Peyer's patch (tissue), 4 donors: ENCODE data around the gene DOCK9. TPM values are rescaled to one million over a fixed set of nuclear protein-coding genes. Genes with fewer than 3 reads are reported as not detected.

Experiments used
- DNase-seq, 3 donors: peaks; one replicate each; pipeline ENCODE4 v3.0.0-alpha.2; 2017 to 2019
- H3K27ac ChIP-seq, 4 donors: fragments of 200-600 bp; sonication (generic); one replicate each; pipeline ENCODE4 v1.5.1; 2016 to 2019
- H3K27me3 ChIP-seq, 2 donors: fragments of 200-600 bp; sonication (generic); one replicate each; pipeline ENCODE4 v1.5.1; 2019
- H3K36me3 ChIP-seq, 3 donors: fragments of 200-600 bp; sonication (generic); one replicate each; pipeline ENCODE4 v1.5.1; 2016 to 2019
- H3K4me1 ChIP-seq, 4 donors: fragments of 200-600 bp; sonication (generic); one replicate each; pipeline ENCODE4 v1.5.1; 2016 to 2019
- H3K4me3 ChIP-seq, 4 donors: fragments of 200-600 bp; sonication (generic); 1 replicate in 3 of 4; 2 replicates in 1 of 4; pipeline ENCODE4 v1.5.1; 2016 to 2019; ENCODE audit warnings: mild to moderate bottlenecking in 1 of 4
- H3K9me3 ChIP-seq, 4 donors: fragments of 200-600 bp; sonication (generic); one replicate each; pipeline ENCODE4 v1.5.1; 2016 to 2019; ENCODE audit warnings: mild to moderate bottlenecking in 1 of 4
- POLR2A ChIP-seq, 2 donors: fragments of 450-650 bp; IDR thresholded peaks; one replicate each; pipeline ENCODE4 v1.5.1; 2017; ENCODE audit warnings: antibody characterized with exemption in 2 of 2, mild to moderate bottlenecking in 2 of 2, moderate library complexity in 2 of 2
- total RNA-seq, 4 donors: library from RNA; depleted of rRNA; stranded (reverse); fragments of >200 nt; gene quantifications; one replicate each; pipeline ENCODE4 v1.1.0, GENCODE V29; 2016
- TF ChIP-seq, protein P1 (sequence below), 6 experiments: fragments of 450-650 bp in 4 of 6; fragments of 200-600 bp in 2 of 6; sonication (generic) in 1 of 6; IDR thresholded peaks; one replicate each; pipeline ENCODE4 v1.5.1; 2017 to 2019; ENCODE audit warnings: antibody characterized with exemption in 6 of 6, mild to moderate bottlenecking in 3 of 6, moderate library complexity in 1 of 6

DOCK9 gene
- total RNA-seq, 4 donors from 2014 or later = 52.5 to 166 (median 54.2) TPM

GRCh38 chr13:98827449-98827848 lies 150.4 kb downstream of the DOCK9 start:
- no peak for TF ChIP-seq POLR2A (IDR thresholded peaks at IDR 0.05)
- TF ChIP-seq, protein P1, sequence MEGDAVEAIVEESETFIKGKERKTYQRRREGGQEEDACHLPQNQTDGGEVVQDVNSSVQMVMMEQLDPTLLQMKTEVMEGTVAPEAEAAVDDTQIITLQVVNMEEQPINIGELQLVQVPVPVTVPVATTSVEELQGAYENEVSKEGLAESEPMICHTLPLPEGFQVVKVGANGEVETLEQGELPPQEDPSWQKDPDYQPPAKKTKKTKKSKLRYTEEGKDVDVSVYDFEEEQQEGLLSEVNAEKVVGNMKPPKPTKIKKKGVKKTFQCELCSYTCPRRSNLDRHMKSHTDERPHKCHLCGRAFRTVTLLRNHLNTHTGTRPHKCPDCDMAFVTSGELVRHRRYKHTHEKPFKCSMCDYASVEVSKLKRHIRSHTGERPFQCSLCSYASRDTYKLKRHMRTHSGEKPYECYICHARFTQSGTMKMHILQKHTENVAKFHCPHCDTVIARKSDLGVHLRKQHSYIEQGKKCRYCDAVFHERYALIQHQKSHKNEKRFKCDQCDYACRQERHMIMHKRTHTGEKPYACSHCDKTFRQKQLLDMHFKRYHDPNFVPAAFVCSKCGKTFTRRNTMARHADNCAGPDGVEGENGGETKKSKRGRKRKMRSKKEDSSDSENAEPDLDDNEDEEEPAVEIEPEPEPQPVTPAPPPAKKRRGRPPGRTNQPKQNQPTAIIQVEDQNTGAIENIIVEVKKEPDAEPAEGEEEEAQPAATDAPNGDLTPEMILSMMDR (IDR thresholded peaks at IDR 0.05) = no peak
- Histone ChIP-seq H3K36me3 (peaks cover 0 to 51% (median 0%) of the 10 kb centered on the region in 3 donors), H3K27me3 (no peaks in the 10 kb centered on the region), H3K9me3 (no peaks in the 10 kb centered on the region), H3K27ac (no peak overlapping the region), H3K4me3 (no peak overlapping the region), H3K4me1 (peaks cover 0 to 12% (median 0%) of the 10 kb centered on the region in 4 donors)
- DNase-seq = no peak

DNA sequence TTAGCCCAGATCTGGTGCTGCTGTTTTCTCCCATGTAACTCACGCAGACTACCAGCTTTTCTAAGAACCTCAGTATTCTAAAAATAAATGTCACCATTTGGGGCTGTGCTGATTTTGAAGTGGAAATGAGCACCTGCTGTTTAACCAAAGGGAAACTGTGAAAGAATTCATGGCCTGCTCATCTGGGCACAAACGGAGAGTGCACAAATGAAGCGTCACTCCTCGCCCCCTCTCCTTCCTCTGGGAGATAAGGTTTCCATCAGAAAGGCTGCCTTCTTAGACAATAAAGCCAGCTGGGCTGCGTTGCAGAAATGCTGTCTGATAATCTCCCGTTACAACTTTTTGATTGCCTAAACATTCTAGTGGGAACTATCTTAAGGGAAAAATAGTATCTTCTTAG lies 151.7 kb downstream of the DOCK9 start:
- no peak overlapping the region for H3K27ac ChIP-seq
- no peak overlapping the region for H3K4me3 ChIP-seq
- no peaks in the 10 kb centered on the region for H3K9me3 ChIP-seq
- no peak for DNase-seq
- no peak for TF ChIP-seq POLR2A (IDR thresholded peaks at IDR 0.05)
- TF ChIP-seq, protein P1 (IDR thresholded peaks at IDR 0.05) = no peak
- peaks cover 0 to 43% (median 0%) of the 10 kb centered on the region in 3 donors for H3K36me3 ChIP-seq
- H3K4me1 ChIP-seq = peaks cover 0 to 21% (median 0%) of the 10 kb centered on the region in 4 donors
- no peaks in the 10 kb centered on the region for H3K27me3 ChIP-seq

DNA sequence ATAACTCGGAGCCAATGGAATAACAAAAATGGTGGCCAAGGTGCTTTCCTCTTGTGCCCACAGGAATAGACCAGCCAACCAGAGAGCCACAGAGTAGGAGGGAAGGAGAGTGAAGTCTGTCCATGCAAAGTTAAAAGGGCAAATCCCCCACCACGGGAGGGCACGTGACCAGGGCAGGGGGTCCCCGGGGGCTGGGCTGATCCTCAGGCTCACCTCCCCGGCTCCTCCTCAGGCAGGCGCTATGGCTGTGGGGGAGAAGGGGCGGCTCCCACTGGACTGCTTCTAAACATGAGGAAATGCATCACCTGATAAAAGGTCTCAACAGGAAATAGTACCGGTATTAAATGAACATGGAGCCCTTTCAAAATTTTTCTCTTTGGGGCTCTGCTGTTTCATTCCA lies 152.2 kb downstream of the DOCK9 start:
- Histone ChIP-seq H3K36me3 (peaks cover 0 to 40% (median 0%) of the 10 kb centered on the region in 3 donors), H3K27me3 (no peaks in the 10 kb centered on the region), H3K9me3 (no peaks in the 10 kb centered on the region), H3K4me3 (no peak overlapping the region), H3K4me1 (peaks cover 0 to 25% (median 0%) of the 10 kb centered on the region in 4 donors), H3K27ac (no peak overlapping the region)
- DNase-seq = no peak
- TF ChIP-seq, protein P1 (IDR thresholded peaks at IDR 0.05) = no peak

DNA sequence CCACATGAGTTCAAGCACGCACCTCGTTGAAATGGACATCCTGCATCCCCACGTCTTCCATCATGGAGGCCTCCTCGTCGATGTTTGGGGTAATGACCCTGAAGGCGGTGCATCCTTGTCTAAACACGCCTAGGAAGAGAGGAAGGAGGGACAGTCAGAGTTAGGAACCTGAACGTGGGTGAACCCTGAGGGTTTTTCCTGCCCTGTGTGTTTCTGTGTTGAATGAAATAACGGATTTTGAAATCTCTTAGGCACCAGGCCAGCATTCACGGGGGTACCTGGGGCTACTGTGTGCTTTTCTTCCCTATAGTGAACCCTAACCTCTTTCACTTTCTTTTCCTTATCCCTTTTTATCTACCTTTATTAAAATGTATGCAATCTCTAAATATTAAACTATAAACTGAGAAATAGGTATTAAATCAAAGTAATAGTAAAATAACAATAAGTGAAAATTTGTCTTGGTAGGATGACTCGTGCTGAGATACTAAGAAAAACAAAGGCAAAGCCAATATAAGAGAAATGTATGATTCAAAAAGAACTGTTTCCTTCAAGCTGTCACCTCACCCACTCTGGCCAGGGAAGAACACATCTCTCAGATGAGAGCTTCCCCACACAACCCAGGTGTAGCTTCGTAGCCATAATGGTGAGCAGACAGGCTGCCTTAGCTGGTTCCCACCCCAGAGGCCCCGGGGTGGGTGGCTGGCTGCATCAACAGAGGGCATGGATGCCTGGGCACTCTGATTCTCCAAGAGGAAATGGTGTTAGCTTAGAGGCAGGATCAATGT lies 153.3 kb downstream of the DOCK9 start:
- TF ChIP-seq POLR2A (IDR thresholded peaks at IDR 0.05) = no peak
- TF ChIP-seq, protein P1 (IDR thresholded peaks at IDR 0.05) = no peak

GRCh38 chr13:98823442-98823841 lies 154.4 kb downstream of the DOCK9 start:
- Histone ChIP-seq H3K9me3 (no peaks in the 10 kb centered on the region), H3K4me3 (no peak overlapping the region), H3K27ac (no peak overlapping the region), H3K27me3 (no peaks in the 10 kb centered on the region), H3K4me1 (peaks cover 0 to 40% (median 0%) of the 10 kb centered on the region in 4 donors), H3K36me3 (peaks cover 0 to 37% (median 0%) of the 10 kb centered on the region in 3 donors)
- TF ChIP-seq, protein P1 (IDR thresholded peaks at IDR 0.05) = no peak
- no peak for TF ChIP-seq POLR2A (IDR thresholded peaks at IDR 0.05)
- no peak for DNase-seq

More for the DNA sequence above, 153.3 kb downstream of the DOCK9 start:
- DNase-seq = no peak
- H3K4me1 ChIP-seq = peaks cover 0 to 36% (median 0%) of the 10 kb centered on the region in 4 donors
- H3K9me3 ChIP-seq = no peaks in the 10 kb centered on the region
- peaks cover 0 to 37% (median 0%) of the 10 kb centered on the region in 3 donors for H3K36me3 ChIP-seq
- no peak overlapping the region for H3K4me3 ChIP-seq
- no peak overlapping the region for H3K27ac ChIP-seq
- no peaks in the 10 kb centered on the region for H3K27me3 ChIP-seq
